SK-N-SH (cell line): Measurements from ENCODE around the gene NDUFA6. TPM values are rescaled to one million over a fixed set of nuclear protein-coding genes. Genes with fewer than 3 reads are reported as not detected.
"Not testable (repeated sequence)": the region's sequence is repeated elsewhere in the genome, so short reads cannot be mapped to it uniquely, and the experiment has no call there.

Experiments used
- CTCF ChIA-PET: fragments of 300-600, 350-600 bp; formaldehyde crosslinking; extraction: SDS; loops from one replicate; lab custom pipeline; 2021; lab: Yijun Ruan, JAX
- POLR2A ChIA-PET: fragments of 350-600 bp; sonication (Branson Sonifier 250); formaldehyde crosslinking; extraction: SDS; loops from one replicate; lab custom pipeline; 2020; ENCODE audit warnings: antibody characterized with exemption, inconsistent platforms; lab: Yijun Ruan, JAX
- DNase-seq: peaks from one replicate; pipeline ENCODE4 v3.0.0; 2012
- H2AFZ ChIP-seq: fragments of 200-600 bp; sonication (generic); 2 replicates; pipeline ENCODE4 v1.8.1; 2016; ENCODE audit warnings: antibody characterized with exemption, mild to moderate bottlenecking, low read depth
- H3F3A ChIP-seq: fragments of 200-600 bp; sonication (generic); replicated peaks from 2 replicates; pipeline ENCODE3; 2016; ENCODE audit warnings: antibody characterized with exemption, mild to moderate bottlenecking; ENCODE audit not compliant: insufficient read depth
- H3K27ac ChIP-seq, 2 experiments: fragments of 200-500 bp in 1 of 2; fragments of 200-600 bp in 1 of 2; sonication (Bioruptor generic) in 1 of 2; sonication (generic), shearing (Covaris generic) in 1 of 2; 2 replicates each; pipeline versions ENCODE4 v1.5.1 to v1.6.1; 2014 to 2016; ENCODE audit warnings: low read depth in 2 of 2, inconsistent platforms in 1 of 2, low read length in 1 of 2, mild to moderate bottlenecking in 1 of 2, mixed read lengths in 1 of 2
- H3K27me3 ChIP-seq: fragments of 200-600 bp; sonication (generic), shearing (Covaris generic); 2 replicates; pipeline ENCODE4 v1.6.1; 2016; ENCODE audit warnings: mixed run types; ENCODE audit not compliant: insufficient read depth
- H3K36me3 ChIP-seq, 2 experiments: fragments of 200-500 bp in 1 of 2; fragments of 200-600 bp in 1 of 2; sonication (Bioruptor generic) in 1 of 2; sonication (generic) in 1 of 2; replicated peaks in 1 of 2; 2 replicates each; pipeline versions ENCODE3 to v1.5.1; 2014 to 2016; ENCODE audit warnings: low read length in 1 of 2, mild to moderate bottlenecking in 1 of 2; ENCODE audit not compliant: insufficient read depth in 2 of 2, control insufficient read depth in 1 of 2
- H3K4me1 ChIP-seq, 2 experiments: fragments of 200-500 bp in 1 of 2; fragments of 200-600 bp in 1 of 2; sonication (Bioruptor generic) in 1 of 2; sonication (generic), shearing (Covaris generic) in 1 of 2; 2 replicates each; pipeline versions ENCODE4 v1.5.1 to v1.6.1; 2014 to 2016; ENCODE audit warnings: low read depth in 1 of 2, low read length in 1 of 2, mixed run types in 1 of 2; ENCODE audit not compliant: insufficient read depth in 2 of 2, control insufficient read depth in 1 of 2
- H3K4me2 ChIP-seq: fragments of 200-600 bp; sonication (generic), shearing (Covaris generic); 2 replicates; pipeline ENCODE4 v1.6.1; 2017; ENCODE audit warnings: mixed run types
- H3K4me3 ChIP-seq, 2 experiments: fragments of 200-500 bp in 1 of 2; fragments of 200-600 bp in 1 of 2; sonication (Bioruptor generic) in 1 of 2; sonication (generic), shearing (Covaris generic) in 1 of 2; 2 replicates each; pipeline versions ENCODE4 v1.5.1 to v1.8.1; 2014 to 2016; ENCODE audit warnings: low read depth in 2 of 2, inconsistent platforms in 1 of 2, low read length in 1 of 2, mild to moderate bottlenecking in 1 of 2, mixed read lengths in 1 of 2, moderate library complexity in 1 of 2
- H3K79me2 ChIP-seq: fragments of 200-600 bp; sonication (generic); 2 replicates; pipeline ENCODE4 v1.8.1; 2017; ENCODE audit warnings: mild to moderate bottlenecking; ENCODE audit not compliant: insufficient read depth
- H3K9ac ChIP-seq: fragments of 200-600 bp; sonication (generic); 2 replicates; pipeline ENCODE4 v1.6.1; 2017; ENCODE audit warnings: mixed run types
- H3K9me2 ChIP-seq: fragments of 200-600 bp; sonication (generic); 2 replicates; pipeline ENCODE4 v1.6.1; 2017; ENCODE audit warnings: mixed run types
- H3K9me3 ChIP-seq: fragments of 200-600 bp; sonication (generic); 2 replicates; pipeline ENCODE4 v1.6.1; 2017; ENCODE audit warnings: mixed run types, mild to moderate bottlenecking, moderate library complexity
- H4K20me1 ChIP-seq: fragments of 200-600 bp; sonication (generic); 2 replicates; pipeline ENCODE4 v1.6.1; 2017; ENCODE audit warnings: mild to moderate bottlenecking, mixed run types; ENCODE audit not compliant: insufficient read depth
- EZH2phosphoT487 ChIP-seq: fragments of 200-600 bp; sonication (generic); IDR thresholded peaks from 2 replicates; pipeline ENCODE4 v1.6.1; 2017; ENCODE audit warnings: low read depth, mixed run types, mild to moderate bottlenecking, antibody characterized with exemption, moderate library complexity, borderline replicate concordance
- FOXJ3 ChIP-seq: sonication (generic); formaldehyde crosslinking; IDR thresholded peaks from 2 replicates; pipeline ENCODE4 v1.5.1; 2020; ENCODE audit warnings: mild to moderate bottlenecking, missing genetic modification reagents
- GABPA ChIP-seq: IDR thresholded peaks from 2 replicates; pipeline ENCODE4 v1.4.0; 2012; ENCODE audit warnings: low read depth, mild to moderate bottlenecking
- JUND ChIP-seq: IDR thresholded peaks from 2 replicates; pipeline ENCODE4 v1.4.0; 2012
- MEF2A ChIP-seq: IDR thresholded peaks from 2 replicates; pipeline ENCODE4 v1.4.0; 2012; ENCODE audit warnings: low read depth, borderline replicate concordance
- NFIC ChIP-seq: IDR thresholded peaks from 2 replicates; pipeline ENCODE4 v1.4.0; 2012; ENCODE audit warnings: borderline replicate concordance
- POLR2AphosphoS5 ChIP-seq: IDR thresholded peaks from 2 replicates; pipeline ENCODE4 v1.6.1; 2012; ENCODE audit warnings: low read depth, low read length
- SIN3A ChIP-seq: IDR thresholded peaks from 2 replicates; pipeline ENCODE4 v1.6.1; 2012; ENCODE audit warnings: low read depth, mild to moderate bottlenecking, low read length, moderate library complexity, borderline replicate concordance
- TCF12 ChIP-seq: IDR thresholded peaks from 2 replicates; pipeline ENCODE4 v1.4.0; 2012
- YY1 ChIP-seq: IDR thresholded peaks from 2 replicates; pipeline ENCODE4 v1.4.0; 2012; ENCODE audit warnings: low read depth, mild to moderate bottlenecking
- WGBS: methylation state at CpG from one replicate; pipeline ENCODE4 v1.1.6; 2017; ENCODE audit warnings: low lambda C conversion rate; 5-methylcytosine and 5-hydroxymethylcytosine counted together
- polyA plus RNA-seq, 3 experiments: library from polyadenylated mRNA; depleted of rRNA; stranded (reverse); fragments of >200 nt; gene quantifications; 2 replicates each; pipeline ENCODE4 v1.2.3, GENCODE V29; 2012
- TF ChIP-seq, protein P1 (sequence below): IDR thresholded peaks from 2 replicates; pipeline ENCODE4 v1.4.0; 2012; ENCODE audit warnings: low read depth, borderline replicate concordance
- TF ChIP-seq, protein P2 (sequence below): fragments of 150-350 bp; IDR thresholded peaks from 2 replicates; pipeline ENCODE4 v1.6.1; 2016; ENCODE audit warnings: mild to moderate bottlenecking, low read depth, low read length

NDUFA6 gene
- polyA plus RNA-seq, 1 of the 3 experiments (the other 2 are of a cell fraction): 42.0 TPM

DNA sequence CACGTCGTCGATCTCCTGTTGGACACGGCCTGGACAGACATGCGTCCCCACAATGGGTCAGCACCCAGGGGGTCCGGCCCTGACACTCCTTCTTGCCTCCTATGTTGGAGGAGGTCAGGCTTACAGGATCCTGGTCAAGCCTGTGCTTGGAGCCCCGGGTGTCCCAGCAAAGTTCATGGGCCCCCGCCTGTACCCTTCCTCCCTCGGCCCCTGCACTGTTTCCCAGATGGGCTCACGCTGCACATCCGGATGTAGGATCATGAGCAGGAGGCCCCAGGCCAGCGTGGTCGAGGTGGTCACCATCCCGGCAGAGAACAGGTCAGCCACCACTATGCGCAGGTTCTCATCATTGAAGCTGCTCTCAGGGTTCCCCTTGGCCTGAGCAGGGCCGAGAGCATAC, 37.0 kb upstream of the NDUFA6 start:
- Histone ChIP-seq H3K4me1 (no peaks in the 10 kb centered on the region), H3K79me2 (no peaks in the 10 kb centered on the region), H2AFZ (no peak overlapping the region), H3K9ac (no peak overlapping the region), H3K27ac (no peak overlapping the region), H3K4me3 (no peak overlapping the region), H3K4me2 (no peak overlapping the region), H3K9me2 (no peaks in the 10 kb centered on the region), H3K27me3 (no peaks in the 10 kb centered on the region), H4K20me1 (no peaks in the 10 kb centered on the region), H3K36me3 (no peaks in the 10 kb centered on the region), H3K9me3 (no peaks in the 10 kb centered on the region), H3F3A (no peaks in the 10 kb centered on the region)
- DNase-seq: no peak
- ChIA-PET POLR2A (interaction anchor here (0.6 kb wide), 1 partner anchor 343 kb away, joined by 3 read pairs; no protein-coding TSS in a partner anchor), CTCF (no interaction called here)
- WGBS: no CpG with 5 or more reads among the region's 16 CpGs
- TF ChIP-seq EZH2phosphoT487: no peak
- TF ChIP-seq SIN3A: no peak
- no peak for TF ChIP-seq MEF2A
- TF ChIP-seq NFIC: no peak
- TF ChIP-seq JUND: no peak
- no peak for TF ChIP-seq YY1
- TF ChIP-seq, protein P1, sequence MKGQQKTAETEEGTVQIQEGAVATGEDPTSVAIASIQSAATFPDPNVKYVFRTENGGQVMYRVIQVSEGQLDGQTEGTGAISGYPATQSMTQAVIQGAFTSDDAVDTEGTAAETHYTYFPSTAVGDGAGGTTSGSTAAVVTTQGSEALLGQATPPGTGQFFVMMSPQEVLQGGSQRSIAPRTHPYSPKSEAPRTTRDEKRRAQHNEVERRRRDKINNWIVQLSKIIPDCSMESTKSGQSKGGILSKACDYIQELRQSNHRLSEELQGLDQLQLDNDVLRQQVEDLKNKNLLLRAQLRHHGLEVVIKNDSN: no peak
- TF ChIP-seq FOXJ3 (CRISPR knock-in tag): no peak
- TF ChIP-seq TCF12: no peak
- TF ChIP-seq GABPA: no peak
- TF ChIP-seq POLR2AphosphoS5: no peak
- TF ChIP-seq, protein P2, sequence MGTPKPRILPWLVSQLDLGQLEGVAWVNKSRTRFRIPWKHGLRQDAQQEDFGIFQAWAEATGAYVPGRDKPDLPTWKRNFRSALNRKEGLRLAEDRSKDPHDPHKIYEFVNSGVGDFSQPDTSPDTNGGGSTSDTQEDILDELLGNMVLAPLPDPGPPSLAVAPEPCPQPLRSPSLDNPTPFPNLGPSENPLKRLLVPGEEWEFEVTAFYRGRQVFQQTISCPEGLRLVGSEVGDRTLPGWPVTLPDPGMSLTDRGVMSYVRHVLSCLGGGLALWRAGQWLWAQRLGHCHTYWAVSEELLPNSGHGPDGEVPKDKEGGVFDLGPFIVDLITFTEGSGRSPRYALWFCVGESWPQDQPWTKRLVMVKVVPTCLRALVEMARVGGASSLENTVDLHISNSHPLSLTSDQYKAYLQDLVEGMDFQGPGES: no peak

DNA sequence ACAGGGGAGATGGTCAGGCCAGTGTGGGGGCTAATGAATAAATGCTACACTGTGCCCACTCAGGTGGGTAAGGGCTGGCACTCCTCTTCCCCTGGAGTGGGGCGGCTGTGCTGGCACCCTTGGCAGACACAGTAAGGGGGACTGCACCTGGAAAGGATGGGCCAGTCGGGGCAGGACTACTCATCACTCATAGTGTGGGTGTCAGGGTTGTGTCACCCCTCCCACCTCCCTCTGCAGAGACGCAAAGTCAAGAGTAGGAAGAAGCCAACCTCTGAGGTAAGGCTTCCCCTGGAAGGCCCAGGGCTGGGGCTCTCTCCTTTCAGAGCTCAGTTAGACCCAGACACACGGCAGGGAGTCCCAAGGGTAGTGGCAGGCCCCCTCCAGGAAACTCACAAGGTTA, 33.0 kb upstream of the NDUFA6 start:
- H3K27ac ChIP-seq, H3K4me2 ChIP-seq, H4K20me1 ChIP-seq, H3F3A ChIP-seq, H3K9me2 ChIP-seq, H3K27me3 ChIP-seq, POLR2A ChIA-PET, H3K4me1 ChIP-seq, H3K36me3 ChIP-seq, H3K9ac ChIP-seq, DNase-seq, H3K9me3 ChIP-seq, H3K79me2 ChIP-seq, H2AFZ ChIP-seq, H3K4me3 ChIP-seq: not testable (repeated sequence)
- CTCF ChIA-PET: interaction anchor here (2.1 kb wide), 1 partner anchor 11 kb away, joined by 7 read pairs; no protein-coding TSS in a partner anchor
- no CpG with 5 or more reads among the region's 4 CpGs for WGBS

DNA sequence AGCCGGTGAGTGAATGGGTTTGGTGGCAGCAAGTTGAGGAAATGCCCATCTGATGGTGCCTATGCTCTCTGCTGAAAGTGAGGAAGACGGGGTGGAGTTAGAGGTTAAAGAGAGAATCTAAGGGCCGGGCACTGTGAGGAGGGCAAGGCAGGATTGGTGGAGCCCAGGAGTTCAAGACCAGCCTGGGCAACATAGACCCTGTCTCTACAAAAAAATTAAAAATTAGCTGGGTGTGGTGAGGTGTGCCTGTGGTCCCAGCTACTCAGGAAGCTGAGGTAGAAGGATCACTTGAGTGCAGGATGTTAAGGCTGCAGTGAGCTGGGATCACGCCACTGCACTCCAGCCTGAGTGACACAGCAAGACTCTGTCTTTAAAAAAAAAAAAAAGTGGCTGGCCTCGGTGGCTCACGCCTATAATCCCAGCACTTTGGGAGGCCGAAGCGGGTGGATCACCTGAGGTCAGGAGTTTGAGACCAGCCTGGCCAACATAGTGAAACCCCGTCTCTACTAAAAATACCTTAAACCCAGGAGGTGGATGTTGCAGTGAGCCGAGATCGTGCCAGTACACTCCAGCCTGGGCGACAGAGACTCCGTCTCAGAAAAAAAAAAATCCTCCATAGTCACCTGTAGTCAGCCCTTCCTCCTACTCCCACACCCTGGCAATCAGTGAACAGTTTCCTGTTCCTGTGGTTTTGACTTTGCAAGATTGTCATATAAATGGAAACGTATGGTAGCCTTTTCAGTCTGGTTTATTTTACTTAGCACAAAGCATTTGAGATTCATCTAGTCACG, 29.9 kb upstream of the NDUFA6 start:
- WGBS: 89% methylated on average over 10 of the region's 15 CpGs
- H2AFZ ChIP-seq, H3K36me3 ChIP-seq, H3K27ac ChIP-seq, H3K79me2 ChIP-seq, H3K9me2 ChIP-seq, H3K9me3 ChIP-seq, DNase-seq, H3F3A ChIP-seq, H3K4me1 ChIP-seq, H3K4me2 ChIP-seq, H3K4me3 ChIP-seq, CTCF ChIA-PET, POLR2A ChIA-PET, H4K20me1 ChIP-seq, H3K9ac ChIP-seq, H3K27me3 ChIP-seq: not testable (repeated sequence)
